OCI-LY7 (cell line): Measurements from ENCODE around the gene FBXO11. TPM values are rescaled to one million over a fixed set of nuclear protein-coding genes. Genes with fewer than 3 reads are reported as not detected.

ENCODE experiments used
- BruUV-seq: library from RNA; stranded (reverse); fragments of 400-500 nt; replicated peaks from 2 replicates; lab custom pipeline; 2021; lab: Mats Ljungman, UMichigan
- CTCF ChIA-PET: fragments of 300-600 bp; sonication (Branson Sonifier 250); formaldehyde crosslinking; loops from one replicate; lab custom pipeline; 2022; ENCODE audit warnings: antibody characterized with exemption; ENCODE audit not compliant: unreplicated experiment; lab: Charles Lee
- POLR2A ChIA-PET: fragments of 300-600 bp; sonication (Branson Sonifier 250); formaldehyde crosslinking; loops from one replicate; lab custom pipeline; 2022; ENCODE audit warnings: antibody characterized with exemption; lab: Charles Lee
- DNase-seq: peaks from one replicate; pipeline ENCODE4 v3.0.0-alpha.2; 2015; ENCODE audit warnings: low spot score
- H2AFZ ChIP-seq: fragments of 200-600 bp; sonication (generic), shearing (Covaris generic); 2 replicates; pipeline ENCODE4 v1.6.1; 2014; ENCODE audit warnings: mild to moderate bottlenecking, antibody characterized with exemption, low read length, moderate library complexity
- H3K27ac ChIP-seq: fragments of 200-600 bp; sonication (generic); 2 replicates; pipeline ENCODE4 v1.5.1; 2014; ENCODE audit warnings: mixed run types, low read depth, mild to moderate bottlenecking, moderate library complexity, low read length, inconsistent platforms; ENCODE audit not compliant: poor library complexity, severe bottlenecking
- H3K36me3 ChIP-seq: fragments of 200-600 bp; sonication (generic); 2 replicates; pipeline ENCODE4 v1.6.1; 2014; ENCODE audit warnings: mild to moderate bottlenecking, antibody characterized with exemption, low read length, moderate library complexity, mixed read lengths; ENCODE audit not compliant: insufficient read depth
- H3K4me1 ChIP-seq: fragments of 200-600 bp; sonication (generic); 2 replicates; pipeline ENCODE4 v1.5.1; 2014; ENCODE audit warnings: mild to moderate bottlenecking, low read length; ENCODE audit not compliant: insufficient read depth, poor library complexity, severe bottlenecking
- H3K4me2 ChIP-seq: fragments of 200-600 bp; sonication (generic); 2 replicates; pipeline ENCODE4 v1.6.1; 2014; ENCODE audit warnings: mild to moderate bottlenecking, low read length
- H3K4me3 ChIP-seq: fragments of 200-600 bp; sonication (generic); 2 replicates; pipeline ENCODE4 v1.5.1; 2014; ENCODE audit warnings: mild to moderate bottlenecking, low read depth, low read length; ENCODE audit not compliant: poor library complexity, severe bottlenecking
- H3K79me2 ChIP-seq: fragments of 200-600 bp; sonication (generic); 2 replicates; pipeline ENCODE4 v1.6.1; 2016; ENCODE audit warnings: low read depth, mild to moderate bottlenecking, low read length, moderate library complexity, mixed read lengths; ENCODE audit not compliant: insufficient read depth
- H3K9me2 ChIP-seq: fragments of 200-600 bp; sonication (generic); 2 replicates; pipeline ENCODE4 v1.6.1; 2016; ENCODE audit warnings: mild to moderate bottlenecking, low read length, mixed read lengths; ENCODE audit not compliant: insufficient read depth
- H3K9me3 ChIP-seq: fragments of 200-600 bp; sonication (generic); 2 replicates; pipeline ENCODE4 v1.6.1; 2014; ENCODE audit warnings: mild to moderate bottlenecking, mixed run types, low read length, mixed read lengths
- H4K20me1 ChIP-seq: fragments of 200-600 bp; sonication (generic); 2 replicates; pipeline ENCODE4 v1.6.1; 2014; ENCODE audit warnings: mild to moderate bottlenecking, antibody characterized with exemption, low read length, moderate library complexity, mixed read lengths; ENCODE audit not compliant: insufficient read depth
- EZH2phosphoT487 ChIP-seq: fragments of 200-600 bp; sonication (generic); IDR thresholded peaks from 2 replicates; pipeline ENCODE4 v1.6.1; 2018; ENCODE audit warnings: low read depth, borderline replicate concordance, mild to moderate bottlenecking, mixed run types, antibody characterized with exemption, low read length, moderate library complexity, mixed read lengths
- intact Hi-C: fragments of 100-400 bp; cut with micrococcal nuclease; formaldehyde crosslinking; loops from one replicate; pipeline ENCODE4 v1.10.0; 2022; ENCODE audit not compliant: unreplicated experiment
- total RNA-seq, 2 experiments: library from RNA; depleted of rRNA in 1 of 2; stranded (reverse); fragments of >200 nt in 1 of 2; shearing (Covaris generic) in 1 of 2; gene quantifications; 2 replicates each; pipeline ENCODE4 v1.2.3, GENCODE V29; 2014 to 2022
- TF ChIP-seq, protein P1 (sequence below): fragments of 200-600 bp; sonication (generic); conservative IDR thresholded peaks from 2 replicates; pipeline ENCODE4 v1.5.1; 2014; ENCODE audit warnings: mild to moderate bottlenecking, antibody characterized with exemption, low read length, moderate library complexity, mixed read lengths

Gene FBXO11
- total RNA-seq, 2 experiments from 2014 or later, result 31.9 to 73.2 TPM

GRCh38 chr2:47833516-47833968, 72.8 kb downstream of the FBXO11 start:
- intact Hi-C loops, result no loop called here
- H2AFZ ChIP-seq, result no peak overlapping the region
- no peak overlapping the region for H3K4me3 ChIP-seq
- ChIA-PET CTCF (no interaction called here), POLR2A (interaction anchor here (0.6 kb wide), 1 partner anchor 9 kb away, joined by 4 read pairs; no protein-coding TSS in a partner anchor)
- H3K9me3 ChIP-seq, result no peaks in the 10 kb centered on the region
- DNase-seq, result no peak
- no peaks in the 10 kb centered on the region for H3K4me1 ChIP-seq
- H3K79me2 ChIP-seq, result no peaks in the 10 kb centered on the region
- no peak for TF ChIP-seq EZH2phosphoT487
- TF ChIP-seq, protein P1, sequence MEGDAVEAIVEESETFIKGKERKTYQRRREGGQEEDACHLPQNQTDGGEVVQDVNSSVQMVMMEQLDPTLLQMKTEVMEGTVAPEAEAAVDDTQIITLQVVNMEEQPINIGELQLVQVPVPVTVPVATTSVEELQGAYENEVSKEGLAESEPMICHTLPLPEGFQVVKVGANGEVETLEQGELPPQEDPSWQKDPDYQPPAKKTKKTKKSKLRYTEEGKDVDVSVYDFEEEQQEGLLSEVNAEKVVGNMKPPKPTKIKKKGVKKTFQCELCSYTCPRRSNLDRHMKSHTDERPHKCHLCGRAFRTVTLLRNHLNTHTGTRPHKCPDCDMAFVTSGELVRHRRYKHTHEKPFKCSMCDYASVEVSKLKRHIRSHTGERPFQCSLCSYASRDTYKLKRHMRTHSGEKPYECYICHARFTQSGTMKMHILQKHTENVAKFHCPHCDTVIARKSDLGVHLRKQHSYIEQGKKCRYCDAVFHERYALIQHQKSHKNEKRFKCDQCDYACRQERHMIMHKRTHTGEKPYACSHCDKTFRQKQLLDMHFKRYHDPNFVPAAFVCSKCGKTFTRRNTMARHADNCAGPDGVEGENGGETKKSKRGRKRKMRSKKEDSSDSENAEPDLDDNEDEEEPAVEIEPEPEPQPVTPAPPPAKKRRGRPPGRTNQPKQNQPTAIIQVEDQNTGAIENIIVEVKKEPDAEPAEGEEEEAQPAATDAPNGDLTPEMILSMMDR, result no peak
- H3K27ac ChIP-seq, result no peak overlapping the region
- no peak overlapping the region for H3K4me2 ChIP-seq
- no peaks in the 10 kb centered on the region for H3K9me2 ChIP-seq
- H3K36me3 ChIP-seq, result peaks cover 93% of the 10 kb centered on the region
- BruUV-seq, result no TSS peak
- H4K20me1 ChIP-seq, result no peaks in the 10 kb centered on the region

- ChIA-PET CTCF (no interaction called here), POLR2A (interaction anchor here (0.6 to 0.9 kb wide), 2 partner anchors 8 to 9 kb away, joined by 4 to 7 read pairs; no protein-coding TSS in a partner anchor)
- Histone ChIP-seq H3K9me3 (no peaks in the 10 kb centered on the region), H2AFZ (no peak overlapping the region), H3K27ac (no peak overlapping the region), H3K36me3 (peaks cover 93% of the 10 kb centered on the region), H3K4me3 (no peak overlapping the region), H3K4me2 (no peak overlapping the region), H3K79me2 (no peaks in the 10 kb centered on the region), H3K4me1 (no peaks in the 10 kb centered on the region), H4K20me1 (no peaks in the 10 kb centered on the region), H3K9me2 (no peaks in the 10 kb centered on the region)
- no TSS peak for BruUV-seq
- DNase-seq, result no peak
- intact Hi-C loops, result no loop called here
- TF ChIP-seq, protein P1, result no peak
- TF ChIP-seq EZH2phosphoT487, result no peak
Measured at GRCh38 chr2:47822518-47822917, 83.8 kb downstream of the FBXO11 start.

DNA sequence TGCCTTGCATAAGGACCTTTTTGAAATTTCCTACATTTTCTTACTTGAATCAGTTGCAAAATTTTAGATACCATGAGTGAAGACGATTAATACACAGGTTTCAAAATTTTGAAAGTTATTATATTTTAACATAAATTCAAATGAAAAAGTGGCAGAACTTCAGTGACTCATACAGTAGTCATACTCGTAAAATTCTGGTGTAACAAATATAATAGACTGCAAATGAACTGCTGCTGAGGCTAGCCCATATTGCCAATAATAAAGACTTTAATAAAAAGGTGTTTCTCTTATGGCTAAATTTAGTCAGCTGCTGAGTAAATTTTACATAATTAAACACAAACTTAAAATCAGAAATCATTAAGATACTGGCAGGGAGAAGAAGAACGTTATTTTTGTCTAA, 86.5 kb downstream of the FBXO11 start:
- Histone ChIP-seq H3K9me2 (no peaks in the 10 kb centered on the region), H3K79me2 (no peaks in the 10 kb centered on the region), H2AFZ (no peak overlapping the region), H3K9me3 (no peaks in the 10 kb centered on the region), H4K20me1 (no peaks in the 10 kb centered on the region), H3K4me3 (no peak overlapping the region), H3K36me3 (peaks cover 96% of the 10 kb centered on the region), H3K4me1 (peaks cover 5% of the 10 kb centered on the region), H3K4me2 (no peak overlapping the region), H3K27ac (no peak overlapping the region)
- DNase-seq, result no peak
- no peak for TF ChIP-seq EZH2phosphoT487
- TF ChIP-seq, protein P1, result no peak
- no TSS peak for BruUV-seq
- intact Hi-C loops, result no loop called here
- ChIA-PET POLR2A (no interaction called here), CTCF (no interaction called here)
